Keratinocyte (primary cell): Measurements from ENCODE around the gene TUFT1. TPM values are rescaled to one million over a fixed set of nuclear protein-coding genes. Genes with fewer than 3 reads are reported as not detected.
A peak's percentile ranks its signal among the peaks of the same experiment; 100 is the strongest.

ENCODE experiments used
- DNase-seq: peaks from one replicate; pipeline ENCODE4 v3.0.0-alpha.2; 2011; ENCODE audit warnings: low read depth, missing footprints, low spot score
- FAIRE-seq: peaks from 2 replicates; lab custom pipeline; 2011; peaks lifted over from hg19 to GRCh38; lab: Jason Lieb, UNC
- H2AFZ ChIP-seq: 2 replicates; pipeline ENCODE4 v1.6.0; 2012; ENCODE audit warnings: low read length, control low read depth, inconsistent platforms; ENCODE audit not compliant: control insufficient read depth
- H3K27ac ChIP-seq: 2 replicates; pipeline ENCODE4 v1.5.1; 2011; ENCODE audit warnings: low read length; ENCODE audit not compliant: control insufficient read depth, insufficient read depth
- H3K27me3 ChIP-seq: 3 replicates; pipeline ENCODE4 v1.6.0; 2011; ENCODE audit warnings: low read length; ENCODE audit not compliant: control insufficient read depth, insufficient read depth; ENCODE audit errors: extremely low read depth
- H3K36me3 ChIP-seq, 2 experiments: 2 replicates in 1 of 2; 3 replicates in 1 of 2; pipeline ENCODE4 v1.5.1; 2011; ENCODE audit warnings: low read length in 2 of 2, mild to moderate bottlenecking in 1 of 2; ENCODE audit not compliant: control insufficient read depth in 2 of 2, insufficient read depth in 2 of 2; ENCODE audit errors: extremely low read depth in 1 of 2
- H3K4me1 ChIP-seq: 3 replicates; pipeline ENCODE4 v1.5.1; 2011; ENCODE audit warnings: low read length; ENCODE audit not compliant: control insufficient read depth, insufficient read depth; ENCODE audit errors: extremely low read depth
- H3K4me2 ChIP-seq: 3 replicates; pipeline ENCODE4 v1.6.0; 2011; ENCODE audit warnings: low read depth, low read length; ENCODE audit not compliant: control insufficient read depth, insufficient read depth; ENCODE audit errors: extremely low read depth
- H3K4me3 ChIP-seq, 3 experiments: fragments of 200-600 bp in 1 of 3; sonication (generic) in 1 of 3; 2 replicates in 2 of 3; 3 replicates in 1 of 3; pipeline ENCODE4 v1.5.1; 2011 to 2016; ENCODE audit warnings: low read length in 3 of 3, mild to moderate bottlenecking in 3 of 3, control low read depth in 2 of 3, inconsistent platforms in 1 of 3, low read depth in 1 of 3, mixed read lengths in 1 of 3, mixed run types in 1 of 3, moderate library complexity in 1 of 3; ENCODE audit not compliant: control insufficient read depth in 2 of 3, insufficient read depth in 2 of 3; ENCODE audit errors: extremely low read depth in 1 of 3
- H3K79me2 ChIP-seq: 2 replicates; pipeline ENCODE4 v1.6.0; 2012; ENCODE audit warnings: low read length; ENCODE audit not compliant: control insufficient read depth, insufficient read depth
- H3K9ac ChIP-seq: 3 replicates; pipeline ENCODE4 v1.6.0; 2011; ENCODE audit warnings: low read length; ENCODE audit not compliant: control insufficient read depth, insufficient read depth; ENCODE audit errors: extremely low read depth
- H3K9me1 ChIP-seq: 3 replicates; pipeline ENCODE4 v1.6.0; 2011; ENCODE audit warnings: low read length; ENCODE audit not compliant: control insufficient read depth, insufficient read depth; ENCODE audit errors: extremely low read depth
- H3K9me3 ChIP-seq: 2 replicates; pipeline ENCODE4 v1.5.1; 2012; ENCODE audit warnings: low read depth, low read length; ENCODE audit not compliant: control insufficient read depth
- H4K20me1 ChIP-seq: 3 replicates; pipeline ENCODE4 v1.6.0; 2011; ENCODE audit warnings: low read length; ENCODE audit not compliant: control insufficient read depth, insufficient read depth; ENCODE audit errors: extremely low read depth
- CTCF ChIP-seq, 3 experiments: IDR thresholded peaks in 1 of 3; conservative IDR thresholded peaks in 1 of 3; optimal IDR thresholded peaks in 1 of 3; 2 replicates in 2 of 3; 3 replicates in 1 of 3; pipeline versions ENCODE3 to v1.5.1; 2011; ENCODE audit warnings: low read length in 3 of 3, mild to moderate bottlenecking in 3 of 3, moderate library complexity in 2 of 3, control low read depth in 1 of 3, inconsistent platforms in 1 of 3; ENCODE audit not compliant: insufficient read depth in 2 of 3; ENCODE audit errors: extremely low read depth in 1 of 3
- EZH2 ChIP-seq: IDR thresholded peaks from one replicate; pipeline ENCODE4 v1.6.1; 2012; ENCODE audit warnings: inconsistent platforms, mild to moderate bottlenecking, low read length, moderate library complexity
- dilution Hi-C: fragments of 300-500 bp; cut with MboI; formaldehyde crosslinking; loops from one replicate; pipeline ENCODE4 v1.7.0; 2020; ENCODE audit warnings: low sequenced_read_pairs; ENCODE audit not compliant: extremely low pct_ligation_motif_present
- polyA plus RNA-seq, 5 experiments: library from polyadenylated mRNA; depleted of rRNA in 3 of 5; stranded (reverse) in 3 of 5; stranded (forward) in 1 of 5; unstranded in 1 of 5; fragments of >200 nt; gene quantifications; 1 replicate in 1 of 5; 2 replicates in 3 of 5; 3 replicates in 1 of 5; pipeline versions ENCODE4 v1.2.1 to v1.2.3, GENCODE V29; 2011 to 2012; ENCODE audit warnings: missing spikeins in 2 of 5, low read depth in 1 of 5, low replicate concordance in 1 of 5

The TUFT1 gene
- polyA plus RNA-seq, 1 donor (not counting 4 experiments of a cell fraction or from before 2014, with no cell fraction given) = 70.0 TPM

- TF ChIP-seq CTCF (optimal IDR thresholded peaks at IDR 0.05 in 1 of 3, IDR thresholded peaks at IDR 0.05 in 1 of 3, conservative IDR thresholded peaks at IDR 0.05 in 1 of 3; ENCODE audit: extremely low read depth in 1 of 3, insufficient read depth in 2 of 3, low read length in 3 of 3) = no peak
- TF ChIP-seq EZH2 = no peak
- Histone ChIP-seq H3K9ac (no peak overlapping the region), H4K20me1 (peaks cover 9% of the 10 kb centered on the region), H2AFZ (no peak overlapping the region), H3K9me3 (no peaks in the 10 kb centered on the region), H3K4me2 (peak overlapping the region; percentile 25), H3K4me3 (no peak overlapping the region), H3K27me3 (no peaks in the 10 kb centered on the region), H3K4me1 (peaks cover 62% of the 10 kb centered on the region), H3K9me1 (no peaks in the 10 kb centered on the region), H3K79me2 (peaks cover 71% of the 10 kb centered on the region), H3K36me3 (peaks cover 2 to 22% of the 10 kb centered on the region in 2 experiments), H3K27ac (no peak overlapping the region)
- FAIRE-seq (no peak), DNase-seq (no peak)
- dilution Hi-C loops = no loop called here
These were observed 5.4 kb downstream of the TUFT1 start for GRCh38 chr1:151545542-151545941.

- peak overlapping the region; percentile 4 for H3K9ac ChIP-seq
- H3K36me3 ChIP-seq = peaks cover 3 to 22% of the 10 kb centered on the region in 2 experiments
- H3K27me3 ChIP-seq = no peaks in the 10 kb centered on the region
- DNase-seq (no peak), FAIRE-seq (no peak)
- TF ChIP-seq EZH2 = no peak
- TF ChIP-seq CTCF (optimal IDR thresholded peaks at IDR 0.05 in 1 of 3, IDR thresholded peaks at IDR 0.05 in 1 of 3, conservative IDR thresholded peaks at IDR 0.05 in 1 of 3; ENCODE audit: extremely low read depth in 1 of 3, insufficient read depth in 2 of 3, low read length in 3 of 3) = no peak
- dilution Hi-C loops = no loop called here
- H3K79me2 ChIP-seq = peaks cover 71% of the 10 kb centered on the region
- peak overlapping the region; percentile 73 for H3K27ac ChIP-seq
- H4K20me1 ChIP-seq = peaks cover 9% of the 10 kb centered on the region
- H3K9me3 ChIP-seq = no peaks in the 10 kb centered on the region
- peak overlapping the region; percentile 77 for H3K4me2 ChIP-seq
- no peak overlapping the region for H2AFZ ChIP-seq
- H3K4me3 ChIP-seq = no peak overlapping the region
- no peaks in the 10 kb centered on the region for H3K9me1 ChIP-seq
- H3K4me1 ChIP-seq = peaks cover 64% of the 10 kb centered on the region
These were observed 6.2 kb downstream of the TUFT1 start for GRCh38 chr1:151546011-151546925.
